GM21515 (cell line): ENCODE results near the gene OR5D13.

Experiments
- ATAC-seq: cut with Tn5 transposase; IDR thresholded peaks from one replicate; pipeline ENCODE4 v1.9.1; 2021; ENCODE audit not compliant: unreplicated experiment

The OR5D13 gene, protein sequence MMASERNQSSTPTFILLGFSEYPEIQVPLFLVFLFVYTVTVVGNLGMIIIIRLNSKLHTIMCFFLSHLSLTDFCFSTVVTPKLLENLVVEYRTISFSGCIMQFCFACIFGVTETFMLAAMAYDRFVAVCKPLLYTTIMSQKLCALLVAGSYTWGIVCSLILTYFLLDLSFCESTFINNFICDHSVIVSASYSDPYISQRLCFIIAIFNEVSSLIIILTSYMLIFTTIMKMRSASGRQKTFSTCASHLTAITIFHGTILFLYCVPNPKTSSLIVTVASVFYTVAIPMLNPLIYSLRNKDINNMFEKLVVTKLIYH

DNA sequence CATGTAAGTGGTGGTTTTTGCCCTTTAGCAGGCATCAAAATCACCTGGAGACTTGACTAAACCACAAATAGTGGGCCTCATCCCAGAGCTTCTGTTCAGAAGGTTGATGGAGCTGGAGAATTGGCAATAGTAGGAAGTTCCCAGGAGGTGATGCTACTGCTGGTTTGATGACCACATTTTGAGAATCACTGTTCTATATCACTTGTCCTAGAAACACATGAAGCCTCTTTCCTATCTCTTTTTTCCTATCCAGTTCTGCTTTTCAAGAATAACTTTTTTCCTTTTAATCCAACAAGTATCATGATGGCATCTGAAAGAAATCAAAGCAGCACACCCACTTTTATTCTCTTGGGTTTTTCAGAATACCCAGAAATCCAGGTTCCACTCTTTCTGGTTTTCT, at the start of gene OR5D13:
Gene OR5D13 (plus strand): TSS at position 301 of the 400 bp plus-strand sequence. CDS start 0 bp downstream, at position 301.
- ATAC-seq, result no peak

DNA sequence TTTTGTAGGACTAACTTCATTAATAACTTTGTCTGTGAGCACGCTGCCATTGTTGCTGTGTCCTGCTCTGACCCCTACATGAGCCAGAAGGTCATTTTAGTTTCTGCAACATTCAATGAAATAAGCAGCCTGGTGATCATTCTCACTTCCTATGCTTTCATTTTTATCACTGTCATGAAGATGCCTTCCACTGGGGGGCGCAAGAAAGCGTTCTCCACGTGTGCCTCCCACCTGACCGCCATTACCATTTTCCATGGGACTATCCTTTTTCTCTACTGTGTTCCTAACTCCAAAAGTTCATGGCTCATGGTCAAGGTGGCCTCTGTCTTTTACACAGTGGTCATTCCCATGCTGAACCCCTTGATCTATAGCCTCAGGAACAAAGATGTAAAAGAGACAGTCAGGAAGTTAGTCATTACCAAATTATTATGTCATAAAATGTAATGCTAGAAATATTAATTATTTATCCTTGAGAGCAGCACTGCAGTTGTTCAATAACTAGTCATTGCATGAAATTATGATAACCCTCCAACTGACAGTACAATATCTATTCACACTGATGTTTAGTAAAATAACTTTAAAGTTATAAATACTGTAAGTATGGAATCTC, 46.4 kb upstream of the OR5D13 start:
- no peak for ATAC-seq

DNA sequence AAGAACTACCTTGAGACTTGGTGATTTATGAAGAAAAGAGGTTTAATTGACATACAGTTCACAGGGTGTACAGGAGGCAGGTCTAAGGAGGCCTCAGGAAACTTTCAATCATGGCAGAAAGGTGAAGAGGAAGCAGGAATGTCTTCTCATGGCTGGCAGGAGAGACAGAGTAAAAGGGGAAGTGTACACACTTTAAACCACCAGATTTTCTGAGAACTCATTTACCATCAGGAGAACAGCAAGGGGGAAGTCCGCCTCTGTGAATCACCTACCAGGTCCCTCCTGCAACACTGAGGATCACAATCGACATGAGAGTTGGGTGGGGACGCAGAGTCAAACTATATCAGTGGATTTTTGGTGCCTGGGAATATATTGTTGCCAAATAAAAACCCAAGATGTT, 40.3 kb upstream of the OR5D13 start:
- no peak for ATAC-seq

DNA sequence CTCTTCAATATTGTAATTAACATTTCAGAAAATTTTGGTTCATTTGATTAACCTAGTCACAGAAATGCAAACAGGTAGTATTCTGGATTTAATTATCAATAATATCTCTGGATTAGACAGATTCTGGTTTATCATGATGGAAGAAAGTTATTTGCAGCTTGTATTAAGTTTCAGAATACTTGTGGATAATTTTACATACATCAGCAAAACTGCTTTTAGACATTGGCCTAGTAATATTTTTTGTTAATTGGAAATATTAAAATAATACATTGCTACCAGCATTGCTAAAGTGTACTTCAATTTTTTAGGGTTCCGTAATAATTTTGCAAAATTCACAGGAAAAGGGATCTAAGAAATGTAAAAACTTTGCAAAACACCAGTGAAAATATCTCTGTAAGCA, 18.4 kb downstream of the OR5D13 start:
- no peak for ATAC-seq

DNA sequence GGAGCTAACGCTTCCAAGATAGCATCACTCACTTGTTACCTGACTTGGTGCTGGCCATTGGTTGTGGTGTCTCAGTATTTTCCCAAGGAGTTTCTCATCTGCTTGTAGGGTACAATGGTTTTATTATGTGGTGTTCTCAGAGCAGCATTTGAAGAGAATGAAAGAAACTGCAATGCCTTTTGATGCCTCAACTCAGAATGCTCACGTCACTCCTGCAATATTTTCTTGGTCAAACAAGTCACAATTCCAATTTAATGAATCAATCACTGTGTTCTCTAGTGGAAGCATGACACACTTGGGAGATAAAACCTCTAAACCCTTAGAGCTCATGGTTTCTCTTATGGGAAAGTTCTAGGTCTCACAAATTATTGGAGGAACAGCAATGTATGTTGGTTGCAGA, 20.1 kb downstream of the OR5D13 start:
- no peak for ATAC-seq

DNA sequence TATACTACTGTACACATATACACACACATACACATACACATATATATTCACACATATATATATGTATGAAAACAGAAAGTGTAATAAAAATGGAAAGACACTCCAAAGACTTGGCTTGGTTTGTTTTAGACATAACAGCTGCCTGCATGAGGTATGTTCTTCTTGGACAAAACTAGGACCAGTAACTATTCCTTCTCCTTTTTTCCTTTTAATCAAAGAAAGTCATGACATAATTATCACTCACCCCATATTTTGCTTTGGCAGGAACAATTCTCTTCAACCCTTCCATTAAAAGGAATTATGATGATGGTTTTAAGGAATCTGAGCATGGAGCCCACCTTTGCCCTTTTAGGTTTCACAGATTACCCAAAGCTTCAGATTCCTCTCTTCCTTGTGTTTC, 22.0 kb downstream of the OR5D13 start, which contains the start of gene OR5D14:
Gene OR5D14 (plus strand): TSS at position 301 of the 400 bp plus-strand sequence. CDS start 0 bp downstream, at position 301.
- ATAC-seq, result no peak

DNA sequence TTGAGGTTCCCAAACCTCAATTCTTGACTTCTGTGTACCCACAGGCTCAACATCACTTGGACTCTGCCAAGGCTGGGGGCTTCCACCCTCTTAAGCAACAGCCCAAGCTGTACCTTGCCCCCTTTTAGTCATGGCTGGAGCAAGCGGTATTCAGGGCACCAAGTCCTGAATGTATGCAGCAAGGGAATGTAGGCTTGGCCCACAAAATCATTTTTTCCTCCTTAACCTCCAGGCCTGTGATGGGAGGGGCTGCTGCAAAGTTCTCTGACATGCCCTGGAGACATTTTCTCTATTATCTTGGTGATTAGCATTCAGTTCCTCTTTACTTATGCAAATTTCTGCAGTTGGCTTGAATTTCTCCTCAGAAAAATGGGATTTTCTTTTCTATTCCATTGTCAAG, 33.0 kb downstream of the OR5D13 start:
- ATAC-seq, result no peak

DNA sequence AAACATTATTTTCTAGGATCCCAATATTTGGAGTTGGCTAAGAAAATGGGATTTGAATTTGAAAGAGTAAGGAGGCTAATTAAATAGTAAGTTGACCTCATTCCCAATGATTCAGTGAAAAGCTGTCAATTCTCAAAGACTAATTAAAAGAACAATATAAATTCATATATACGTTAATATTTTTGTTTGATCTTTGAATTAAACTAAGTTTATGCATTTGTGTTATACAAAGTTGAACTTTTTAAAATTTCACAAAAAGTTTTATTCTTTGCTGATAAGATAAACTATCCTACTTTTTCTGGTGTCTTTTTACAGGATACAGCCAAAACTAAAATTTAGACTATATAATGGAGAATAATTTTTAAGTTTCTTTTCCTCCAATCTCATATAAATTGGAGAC, 37.8 kb downstream of the OR5D13 start, which contains the start of gene OR5L1:
Gene OR5L1 (plus strand): TSS at position 301 of the 400 bp plus-strand sequence. CDS start 100 bp downstream, outside the sequence.
- no peak for ATAC-seq

DNA sequence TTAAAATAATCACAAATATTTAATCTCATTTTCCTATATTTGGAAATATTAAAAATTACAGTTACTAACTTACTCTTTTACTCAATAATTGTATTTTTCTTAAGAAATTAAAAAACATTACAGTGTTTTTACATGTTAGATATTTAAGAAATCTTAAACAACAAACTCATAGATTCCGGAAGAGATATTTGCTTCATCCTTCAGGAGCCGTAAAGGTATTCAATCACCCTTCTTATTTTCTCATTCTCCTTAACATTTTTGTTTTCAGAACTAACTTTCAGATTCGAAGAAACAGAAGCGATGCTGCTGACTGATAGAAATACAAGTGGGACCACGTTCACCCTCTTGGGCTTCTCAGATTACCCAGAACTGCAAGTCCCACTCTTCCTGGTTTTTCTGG, 46.1 kb downstream of the OR5D13 start, which contains the start of gene OR5D18:
Gene OR5D18 (plus strand): TSS at position 301 of the 400 bp plus-strand sequence. CDS start 0 bp downstream, at position 301.
- no peak for ATAC-seq
